Endothelial cell of umbilical vein (primary cell): ENCODE measurements around the gene ARFGEF3. TPM values are rescaled to one million over a fixed set of nuclear protein-coding genes. Genes with fewer than 3 reads are reported as not detected.

Experiments used
- BruUV-seq: library from RNA; stranded (reverse); fragments of 400-500 nt; replicated peaks from 2 replicates; lab custom pipeline; 2021; lab: Mats Ljungman, UMichigan
- CTCF ChIA-PET: fragments of 300-600, 350-600 bp; sonication (Branson Sonifier 250); formaldehyde crosslinking; loops from one replicate; lab custom pipeline; 2021; ENCODE audit warnings: antibody characterized with exemption, inconsistent platforms; lab: Charles Lee
- POLR2A ChIA-PET: fragments of 300-600, 350-600 bp; sonication (Branson Sonifier 250); formaldehyde crosslinking; loops from one replicate; lab custom pipeline; 2021; ENCODE audit warnings: antibody characterized with exemption, inconsistent platforms; lab: Charles Lee
- DNase-seq: peaks from one replicate; pipeline ENCODE4 v3.0.0-alpha.2; 2011; ENCODE audit warnings: low read depth, low spot score
- FAIRE-seq: peaks from 2 replicates; lab custom pipeline; 2011; peaks lifted over from hg19 to GRCh38; lab: Jason Lieb, UNC
- H2AFZ ChIP-seq: 2 replicates; pipeline ENCODE4 v1.6.0; 2012; ENCODE audit warnings: low read depth, low read length, control low read depth, inconsistent platforms
- H3K27ac ChIP-seq: 2 replicates; pipeline ENCODE4 v1.5.1; 2011; ENCODE audit warnings: low read depth, mild to moderate bottlenecking, control low read depth, low read length, moderate library complexity; ENCODE audit not compliant: insufficient read depth
- H3K27me3 ChIP-seq, 2 experiments: 2 replicates each; pipeline versions ENCODE4 v1.6.0 to v1.6.1; 2011; ENCODE audit warnings: low read length in 2 of 2, mixed read lengths in 1 of 2; ENCODE audit not compliant: control insufficient read depth in 2 of 2, insufficient read depth in 2 of 2
- H3K36me3 ChIP-seq, 2 experiments: 2 replicates in 1 of 2; 3 replicates in 1 of 2; pipeline ENCODE4 v1.5.1; 2011; ENCODE audit warnings: low read length in 2 of 2, mild to moderate bottlenecking in 1 of 2, moderate library complexity in 1 of 2; ENCODE audit not compliant: control insufficient read depth in 2 of 2, insufficient read depth in 2 of 2; ENCODE audit errors: extremely low read depth in 1 of 2
- H3K4me1 ChIP-seq: 3 replicates; pipeline ENCODE4 v1.5.1; 2011; ENCODE audit warnings: mild to moderate bottlenecking, low read length; ENCODE audit not compliant: control insufficient read depth, insufficient read depth; ENCODE audit errors: extremely low read depth
- H3K4me2 ChIP-seq: 2 replicates; pipeline ENCODE4 v1.6.1; 2011; ENCODE audit warnings: low read length, control low read depth, mixed read lengths; ENCODE audit not compliant: insufficient read depth
- H3K4me3 ChIP-seq, 3 experiments: fragments of 200-600 bp in 1 of 3; sonication (generic), shearing (Covaris generic) in 1 of 3; replicated peaks in 1 of 3; 2 replicates each; pipeline ENCODE4 v1.5.1; 2011 to 2016; ENCODE audit warnings: control low read depth in 3 of 3, low read length in 3 of 3, mild to moderate bottlenecking in 2 of 3, inconsistent platforms in 1 of 3, low read depth in 1 of 3, moderate library complexity in 1 of 3; ENCODE audit not compliant: insufficient read depth in 1 of 3
- H3K79me2 ChIP-seq: 2 replicates; pipeline ENCODE4 v1.6.0; 2012; ENCODE audit warnings: low read length, inconsistent platforms; ENCODE audit not compliant: control insufficient read depth, insufficient read depth
- H3K9ac ChIP-seq: replicated peaks from 2 replicates; pipeline ENCODE3; 2011; ENCODE audit warnings: low read length, control low read depth; ENCODE audit not compliant: insufficient read depth; ENCODE audit errors: extremely low read depth
- H3K9me1 ChIP-seq: replicated peaks from 3 replicates; pipeline ENCODE4 v1.6.0; 2011; ENCODE audit warnings: mild to moderate bottlenecking, low read length; ENCODE audit not compliant: control insufficient read depth, insufficient read depth; ENCODE audit errors: extremely low read depth
- H3K9me3 ChIP-seq: replicated peaks from 2 replicates; pipeline ENCODE4 v1.5.1; 2012; ENCODE audit warnings: low read length, inconsistent platforms; ENCODE audit not compliant: control insufficient read depth, insufficient read depth
- H4K20me1 ChIP-seq: replicated peaks from 2 replicates; pipeline ENCODE3; 2011; ENCODE audit warnings: mild to moderate bottlenecking, low read length; ENCODE audit not compliant: control insufficient read depth, insufficient read depth; ENCODE audit errors: extremely low read depth
- CTCF ChIP-seq, 2 donors: IDR thresholded peaks; 1 replicate in 1 of 2; 2 replicates in 1 of 2; pipeline ENCODE4 v1.5.1; 2011; ENCODE audit warnings: low read length in 2 of 2, mild to moderate bottlenecking in 2 of 2, moderate library complexity in 2 of 2, control low read depth in 1 of 2, inconsistent platforms in 1 of 2, low read depth in 1 of 2; ENCODE audit not compliant: insufficient read depth in 1 of 2; ENCODE audit errors: extremely low read depth in 1 of 2
- EZH2 ChIP-seq: IDR thresholded peaks from 2 replicates; pipeline ENCODE4 v1.6.1; 2012; ENCODE audit warnings: borderline replicate concordance, low read depth, mild to moderate bottlenecking, moderate library complexity, low read length, inconsistent platforms; ENCODE audit not compliant: severe bottlenecking
- FOS ChIP-seq: IDR thresholded peaks from 2 replicates; pipeline ENCODE4 v1.6.1; 2011; ENCODE audit warnings: mild to moderate bottlenecking, low read length, moderate library complexity, borderline replicate concordance; ENCODE audit not compliant: insufficient read depth
- GATA2 ChIP-seq: IDR thresholded peaks from 2 replicates; pipeline ENCODE4 v1.7.0; 2011; ENCODE audit warnings: low read depth, mild to moderate bottlenecking, moderate library complexity, mixed read lengths, low read length; ENCODE audit not compliant: insufficient read length, insufficient read depth
- JUN ChIP-seq: IDR thresholded peaks from 2 replicates; pipeline ENCODE4 v1.6.1; 2011; ENCODE audit warnings: borderline replicate concordance, low read depth; ENCODE audit not compliant: insufficient read length, insufficient read depth
- MAX ChIP-seq: IDR thresholded peaks from 2 replicates; pipeline ENCODE4 v1.6.1; 2011; ENCODE audit not compliant: insufficient read depth, insufficient read length
- MYC ChIP-seq: IDR thresholded peaks from one replicate; pipeline ENCODE4 v1.6.1; 2011; ENCODE audit warnings: mild to moderate bottlenecking, low read depth, low read length
- dilution Hi-C: fragments of 300-500 bp; cut with MboI; formaldehyde crosslinking; loops from one replicate; pipeline ENCODE4 v1.15.0; 2019; ENCODE audit warnings: low sequenced_read_pairs; ENCODE audit not compliant: extremely low pct_ligation_motif_present
- intact Hi-C: fragments of 100-400 bp; cut with micrococcal nuclease; formaldehyde crosslinking; loops from one replicate; pipeline ENCODE4 v1.10.0; 2022
- polyA plus RNA-seq, 4 experiments: library from polyadenylated mRNA; depleted of rRNA in 3 of 4; stranded (reverse) in 3 of 4; unstranded in 1 of 4; fragments of >200 nt; gene quantifications; 2 replicates each; pipeline versions ENCODE4 v1.2.1 to v1.2.3, GENCODE V29; 2011 to 2012; ENCODE audit warnings: missing spikeins in 1 of 4
- total RNA-seq: library from RNA; stranded (reverse); gene quantifications from 2 replicates; pipeline ENCODE4 v1.2.3, GENCODE V29; 2021

ARFGEF3 gene
- total and polyA plus RNA-seq, 2 donors (not counting 3 experiments of a cell fraction or from before 2014, with no cell fraction given), result 1.3 to 7.3 TPM

GRCh38 chr6:138250513-138251247 is 88.9 kb downstream of the ARFGEF3 start:
- no peak overlapping the region for H3K4me3 ChIP-seq
- no peaks in the 10 kb centered on the region for H3K9me1 ChIP-seq
- no TSS peak for BruUV-seq
- H3K4me1 ChIP-seq, result peaks cover 4% of the 10 kb centered on the region
- no peak for TF ChIP-seq CTCF (IDR thresholded peaks at IDR 0.05; ENCODE audit: extremely low read depth in 1 of 2, insufficient read depth in 1 of 2, low read depth in 1 of 2, low read length in 2 of 2)
- peak; percentile 47 for TF ChIP-seq JUN
- DNase-seq, result peak; percentile 76
- POLR2A ChIA-PET, result no interaction called here
- H2AFZ ChIP-seq, result no peak overlapping the region
- CTCF ChIA-PET, result interaction anchor here (1.2 kb wide), 1 partner anchor 66 kb away, joined by 3 read pairs; no protein-coding TSS in a partner anchor
- no peak for FAIRE-seq
- H3K27ac ChIP-seq, result no peak overlapping the region
- H3K27me3 ChIP-seq, result no peaks in the 10 kb centered on the region
- no peak overlapping the region for H3K4me2 ChIP-seq
- H3K9me3 ChIP-seq, result no peaks in the 10 kb centered on the region
- no peak overlapping the region for H3K9ac ChIP-seq
- H3K79me2 ChIP-seq, result no peaks in the 10 kb centered on the region
- dilution Hi-C loops, result no loop called here
- intact Hi-C loops, result no loop called here
- no peaks in the 10 kb centered on the region for H4K20me1 ChIP-seq
- H3K36me3 ChIP-seq, result no peaks in the 10 kb centered on the region

GRCh38 chr6:138253731-138254130 is 92.0 kb downstream of the ARFGEF3 start:
- dilution Hi-C loops (no loop called here), intact Hi-C loops (no loop called here)
- TF ChIP-seq FOS (no peak), CTCF (IDR thresholded peaks at IDR 0.05; ENCODE audit: extremely low read depth in 1 of 2, insufficient read depth in 1 of 2, low read depth in 1 of 2, low read length in 2 of 2) (no peak), MYC (no peak), EZH2 (no peak), JUN (no peak), MAX (no peak), GATA2 (no peak)
- H3K27ac ChIP-seq, result no peak overlapping the region
- DNase-seq (no peak), FAIRE-seq (no peak)
- H3K79me2 ChIP-seq, result no peaks in the 10 kb centered on the region
- H3K36me3 ChIP-seq, result no peaks in the 10 kb centered on the region
- ChIA-PET POLR2A (interaction anchor here (0.6 kb wide), 1 partner anchor 21 kb away, joined by 5 read pairs; no protein-coding TSS in a partner anchor), CTCF (no interaction called here)
- H3K4me1 ChIP-seq, result no peaks in the 10 kb centered on the region
- H3K4me2 ChIP-seq, result no peak overlapping the region
- H3K9me1 ChIP-seq, result no peaks in the 10 kb centered on the region
- no peaks in the 10 kb centered on the region for H3K27me3 ChIP-seq
- H2AFZ ChIP-seq, result no peak overlapping the region
- H3K9ac ChIP-seq, result no peak overlapping the region
- H4K20me1 ChIP-seq, result no peaks in the 10 kb centered on the region
- no peak overlapping the region for H3K4me3 ChIP-seq
- H3K9me3 ChIP-seq, result no peaks in the 10 kb centered on the region
- BruUV-seq, result no TSS peak
